ENCODE results near the gene ADD3. TPM values are rescaled to one million over a fixed set of nuclear protein-coding genes. Genes with fewer than 3 reads are reported as not detected.
A peak's percentile ranks its signal among the peaks of the same experiment; 100 is the strongest.

ADD3 gene, protein sequence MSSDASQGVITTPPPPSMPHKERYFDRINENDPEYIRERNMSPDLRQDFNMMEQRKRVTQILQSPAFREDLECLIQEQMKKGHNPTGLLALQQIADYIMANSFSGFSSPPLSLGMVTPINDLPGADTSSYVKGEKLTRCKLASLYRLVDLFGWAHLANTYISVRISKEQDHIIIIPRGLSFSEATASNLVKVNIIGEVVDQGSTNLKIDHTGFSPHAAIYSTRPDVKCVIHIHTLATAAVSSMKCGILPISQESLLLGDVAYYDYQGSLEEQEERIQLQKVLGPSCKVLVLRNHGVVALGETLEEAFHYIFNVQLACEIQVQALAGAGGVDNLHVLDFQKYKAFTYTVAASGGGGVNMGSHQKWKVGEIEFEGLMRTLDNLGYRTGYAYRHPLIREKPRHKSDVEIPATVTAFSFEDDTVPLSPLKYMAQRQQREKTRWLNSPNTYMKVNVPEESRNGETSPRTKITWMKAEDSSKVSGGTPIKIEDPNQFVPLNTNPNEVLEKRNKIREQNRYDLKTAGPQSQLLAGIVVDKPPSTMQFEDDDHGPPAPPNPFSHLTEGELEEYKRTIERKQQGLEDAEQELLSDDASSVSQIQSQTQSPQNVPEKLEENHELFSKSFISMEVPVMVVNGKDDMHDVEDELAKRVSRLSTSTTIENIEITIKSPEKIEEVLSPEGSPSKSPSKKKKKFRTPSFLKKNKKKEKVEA
- total RNA-seq, result 226 and 317 TPM in 2 replicates

DNA sequence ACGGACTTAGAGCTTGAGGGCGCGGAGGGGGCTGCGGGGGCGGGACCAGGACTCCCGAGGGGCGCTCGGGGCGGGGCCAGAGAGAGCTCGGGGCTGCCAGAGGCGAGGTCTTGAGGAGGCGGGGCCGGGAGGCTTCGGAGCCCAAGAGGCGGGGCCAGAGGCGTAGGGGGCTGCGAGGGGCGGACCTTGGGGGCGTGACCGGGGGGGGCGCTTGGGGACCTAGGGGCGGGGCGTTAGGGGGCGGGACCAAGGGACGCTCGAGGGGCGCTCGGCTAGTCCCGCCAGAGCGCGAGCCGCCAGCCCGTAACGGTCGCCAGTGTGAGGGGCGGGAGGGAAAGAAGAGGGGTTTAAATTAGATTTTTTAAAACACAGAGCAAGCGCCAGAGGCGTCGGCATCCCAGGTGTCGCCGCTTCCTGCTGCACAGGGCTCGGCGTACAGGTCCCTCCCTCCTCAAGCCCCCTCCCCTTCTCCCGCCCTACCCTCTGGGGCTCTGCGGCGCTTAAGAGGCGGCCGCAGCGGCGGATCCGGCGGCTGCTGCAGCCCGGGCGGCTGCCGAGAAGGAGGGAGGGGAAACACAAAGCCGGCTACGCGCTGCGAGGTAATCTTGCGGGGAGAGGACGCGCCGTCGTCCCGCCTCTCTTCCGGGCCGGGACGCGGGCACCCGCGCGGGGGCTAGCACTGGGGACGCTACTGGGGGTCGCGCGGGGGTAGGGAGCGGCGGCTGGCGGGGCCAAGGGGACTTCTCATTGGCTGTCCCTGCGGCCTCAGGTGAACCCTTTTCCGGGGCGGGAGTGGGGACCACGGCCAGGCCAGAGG, at the start of gene ADD3:
ADD3 (plus strand) TSS at position 284 of the 817 bp plus-strand sequence. CDS start 92,670 bp downstream, outside the sequence.
- peak; percentile 86 to 94 for DNase-seq (ENCODE audit: low read depth in 2 of 2)

DNA sequence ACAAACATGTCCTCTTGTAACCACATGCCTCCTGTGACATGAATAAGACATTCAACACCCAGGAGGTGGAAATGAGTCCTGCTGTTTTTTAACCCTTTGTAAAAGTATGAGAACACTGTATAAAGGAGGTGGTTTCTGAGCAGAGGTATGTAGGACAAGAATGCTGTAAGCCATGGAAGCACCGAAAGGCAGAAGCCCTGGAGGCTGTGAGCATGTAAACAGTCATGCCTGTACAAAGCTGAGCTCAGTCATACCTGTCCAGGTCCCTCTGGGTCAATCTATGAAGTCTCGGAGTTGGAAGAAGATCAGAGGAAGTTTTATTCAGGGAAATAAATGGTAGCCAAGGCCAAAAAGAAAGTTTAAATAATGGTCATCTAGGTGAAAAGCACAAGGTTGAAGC, 49.7 kb upstream of the ADD3 start:
- no peak for DNase-seq (ENCODE audit: low read depth in 2 of 2)

DNA sequence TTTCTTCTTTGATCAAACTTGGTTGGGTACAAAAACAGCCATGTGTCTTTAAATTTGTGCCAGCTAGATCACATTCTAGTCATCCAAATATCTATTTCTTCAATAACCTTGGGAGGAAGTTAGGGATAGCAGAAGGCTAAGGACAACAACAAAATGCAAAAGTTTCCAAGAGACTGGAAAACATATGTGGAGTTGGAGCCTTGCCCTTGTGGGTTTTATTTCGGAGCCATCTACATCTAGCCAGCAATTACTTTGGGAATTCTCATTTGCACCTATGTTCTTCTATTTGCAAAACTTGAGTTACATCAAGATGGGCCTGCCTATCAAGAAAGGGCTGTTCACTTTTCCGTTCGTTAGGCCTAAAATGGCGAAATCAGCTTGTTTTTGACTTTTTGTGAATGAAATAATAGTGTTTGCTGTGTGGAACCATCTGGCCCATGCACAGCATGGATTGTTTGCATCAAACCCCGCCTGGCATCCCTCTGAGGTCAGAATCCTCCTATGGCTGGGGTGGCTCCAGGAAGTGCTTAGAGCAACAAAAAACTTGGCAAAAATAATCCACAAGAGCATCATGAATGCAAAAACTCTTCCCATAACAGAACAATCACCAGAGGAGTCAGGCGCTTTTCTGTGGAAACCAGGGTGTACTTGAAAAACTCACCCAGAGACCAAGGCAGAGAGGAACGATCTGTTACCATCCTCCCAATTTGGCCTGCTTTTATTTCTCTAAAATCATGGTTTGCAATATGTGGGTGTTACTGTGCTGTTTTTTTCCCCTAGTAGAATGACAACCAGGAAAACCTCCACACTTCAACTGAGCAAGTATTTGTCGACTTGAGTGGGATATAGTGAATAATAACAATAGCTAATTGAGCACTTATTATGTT, 48.3 kb upstream of the ADD3 start:
- peak in 1 of 2 donors; percentile 69 for DNase-seq (ENCODE audit: low read depth in 2 of 2)

DNA sequence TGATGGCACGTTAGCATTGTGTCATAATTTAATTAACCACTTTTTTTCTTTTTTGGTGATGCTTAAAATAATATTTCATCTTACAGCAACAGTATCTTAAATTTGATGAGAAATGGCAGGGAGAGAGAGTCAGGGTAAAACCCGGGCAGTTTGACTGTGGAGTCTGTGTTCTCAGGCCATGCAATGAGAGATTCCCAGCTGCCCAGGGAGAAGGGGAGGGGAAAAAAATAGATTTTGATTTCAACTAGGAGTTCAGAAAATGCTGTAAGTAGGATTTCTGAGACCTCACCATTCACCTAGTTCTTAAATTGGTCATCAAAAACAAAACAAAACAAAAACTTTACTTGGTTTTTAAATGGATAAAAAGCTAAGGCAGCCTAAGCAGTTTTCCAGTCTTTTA, 47.1 kb upstream of the ADD3 start:
- no peak for DNase-seq (ENCODE audit: low read depth in 2 of 2)

DNA sequence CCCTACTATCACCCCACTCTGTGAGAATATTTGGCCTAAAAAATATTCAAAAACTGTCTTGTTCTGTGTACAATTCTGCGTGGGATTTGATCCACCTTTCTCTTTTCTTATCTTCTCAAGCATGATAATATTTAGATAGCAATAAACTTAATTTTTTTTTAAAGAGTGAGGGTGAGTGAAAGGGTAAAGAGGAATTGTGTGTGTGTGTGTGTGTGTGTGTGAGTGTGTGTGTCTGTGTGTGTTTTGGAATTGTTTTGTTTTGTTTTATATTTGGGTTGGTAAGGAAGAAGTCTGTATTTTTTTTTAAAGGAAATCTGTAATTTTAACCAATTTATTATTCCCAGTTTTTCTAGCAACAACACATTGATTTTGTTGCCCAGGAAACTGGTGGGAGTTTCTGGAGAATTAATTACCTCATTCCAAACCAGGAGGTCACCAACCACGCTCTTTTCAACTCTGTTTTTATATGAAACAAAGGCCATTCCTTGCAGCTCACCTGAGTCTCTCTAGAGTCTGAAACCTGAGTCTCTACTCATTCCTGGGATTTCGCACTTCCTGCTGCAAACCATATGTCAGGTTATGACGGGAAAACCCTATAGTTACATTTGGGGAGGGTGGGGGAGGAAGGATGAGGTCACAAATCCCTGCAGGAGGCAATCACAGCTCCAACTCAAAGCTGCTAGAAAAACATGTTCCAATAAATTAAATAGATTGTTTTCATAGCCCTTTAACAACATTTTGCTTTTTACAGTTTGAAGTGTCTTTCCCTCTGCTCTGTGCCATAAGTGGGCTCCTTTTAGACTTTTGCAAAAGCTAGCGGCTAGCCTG, 46.4 kb upstream of the ADD3 start:
- peak; percentile 42 to 63 for DNase-seq (ENCODE audit: low read depth in 2 of 2)

DNA sequence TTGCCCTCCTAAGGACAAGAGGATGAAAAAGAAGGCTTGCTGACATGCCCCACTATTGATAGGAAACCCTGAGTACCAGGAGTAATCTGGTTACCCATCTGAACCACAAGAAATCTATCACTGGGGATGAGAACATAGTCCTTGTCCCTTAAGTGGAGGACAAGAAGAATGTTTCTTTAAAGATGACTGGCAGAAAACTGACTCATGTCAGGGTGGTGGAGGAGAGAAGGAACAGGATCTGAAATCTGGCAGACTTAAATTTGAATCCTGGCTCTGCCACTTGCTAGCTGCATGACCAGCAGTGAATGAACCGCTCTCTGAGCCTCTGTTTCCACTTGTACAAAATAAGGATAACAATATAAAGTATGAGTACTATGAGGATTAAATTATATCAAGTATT, 45.5 kb upstream of the ADD3 start:
- no peak for DNase-seq (ENCODE audit: low read depth in 2 of 2)

DNA sequence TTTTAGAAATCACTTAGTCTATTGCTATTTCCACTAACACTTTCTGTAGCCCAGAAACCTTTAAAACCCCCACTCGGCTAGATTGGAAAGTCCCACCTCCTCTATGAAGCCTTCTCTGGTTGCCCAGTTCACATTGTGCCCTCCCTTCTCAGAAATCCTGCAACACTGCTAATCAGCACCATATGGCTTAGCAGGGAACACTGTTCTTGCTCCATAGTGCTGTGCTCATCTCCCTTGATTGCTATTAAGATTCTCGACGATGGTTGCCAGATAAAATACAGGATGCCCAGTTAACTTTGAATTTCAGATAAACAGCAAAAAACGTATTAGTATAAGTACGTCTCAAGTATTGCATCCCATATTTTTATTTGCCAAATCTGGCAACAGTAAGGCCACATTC, 44.3 kb upstream of the ADD3 start:
- DNase-seq (ENCODE audit: low read depth in 2 of 2), result no peak

DNA sequence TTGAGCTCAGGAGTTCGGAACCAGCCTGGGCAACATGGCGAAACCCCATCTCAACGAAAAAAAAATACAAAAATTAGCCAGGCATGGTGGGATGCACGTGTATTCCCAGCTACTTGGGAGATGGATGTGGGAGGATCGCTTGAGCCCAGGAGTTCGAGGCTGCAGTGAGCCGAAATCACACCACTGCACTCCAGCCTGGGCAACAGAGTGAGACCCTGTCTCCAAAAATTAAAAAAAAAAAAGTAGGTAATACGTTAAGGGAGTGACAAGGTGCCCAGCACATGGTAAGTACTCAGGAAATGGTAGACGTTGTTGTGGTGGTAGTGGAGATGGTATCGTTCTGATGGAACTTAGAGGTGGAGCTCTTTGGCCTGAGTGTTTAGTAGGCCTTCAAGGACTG, 43.5 kb upstream of the ADD3 start:
- DNase-seq (ENCODE audit: low read depth in 2 of 2), result no peak

DNA sequence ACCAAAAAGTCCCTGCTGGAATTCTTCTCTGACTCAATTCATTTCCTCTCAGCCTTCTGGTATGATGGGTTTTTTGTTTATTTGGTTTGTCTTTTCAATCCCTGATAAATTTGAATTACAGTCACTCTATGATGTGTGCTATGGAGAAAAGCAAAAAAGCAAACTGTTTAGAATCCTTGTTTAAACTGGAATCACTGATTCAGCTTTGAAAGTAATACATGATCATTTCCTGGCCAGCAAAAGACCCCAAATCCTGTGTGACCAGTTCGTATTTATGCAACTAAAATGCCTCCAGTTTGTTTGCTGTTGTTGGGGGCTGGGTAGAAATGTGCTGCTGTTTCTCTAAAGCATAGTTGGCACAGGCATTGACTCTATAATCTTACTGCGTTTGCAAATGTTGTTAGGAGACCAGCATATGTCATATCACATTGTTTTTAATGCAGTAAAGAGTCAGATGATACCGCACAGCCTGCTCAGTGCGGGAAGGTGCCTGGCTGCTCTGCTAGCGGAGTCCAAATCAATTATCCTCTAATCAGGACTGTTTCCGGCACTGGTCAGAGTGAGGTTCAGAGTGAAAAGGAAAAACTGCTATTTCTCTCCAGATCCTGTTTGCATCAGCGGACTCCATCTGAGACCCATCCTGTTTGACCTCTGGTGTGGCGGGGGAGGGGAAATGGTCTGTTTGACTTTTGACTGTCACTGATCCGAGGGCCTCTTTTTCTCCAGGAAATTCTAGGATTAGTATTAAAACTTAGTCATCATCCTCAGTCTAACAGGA, 40.6 kb upstream of the ADD3 start:
- peak; percentile 85 to 87 for DNase-seq (ENCODE audit: low read depth in 2 of 2)

DNA sequence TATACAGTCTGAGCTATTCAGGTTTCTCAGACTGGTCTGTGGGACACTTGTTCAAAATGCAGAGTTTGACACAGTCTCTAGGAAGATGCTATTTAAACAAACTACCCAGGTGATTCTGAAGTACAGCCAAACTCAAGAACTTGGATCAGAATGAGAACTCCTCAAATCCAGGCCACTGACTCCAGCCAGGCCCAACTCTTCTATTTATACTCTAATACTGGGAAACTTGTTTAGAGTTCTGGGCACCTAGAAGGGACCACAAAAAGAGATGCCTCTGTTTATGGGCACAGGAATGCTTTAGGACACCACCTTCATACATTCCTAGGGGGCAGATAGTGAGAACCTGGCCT, 40.1 kb upstream of the ADD3 start:
- DNase-seq (ENCODE audit: low read depth in 2 of 2), result no peak

DNA sequence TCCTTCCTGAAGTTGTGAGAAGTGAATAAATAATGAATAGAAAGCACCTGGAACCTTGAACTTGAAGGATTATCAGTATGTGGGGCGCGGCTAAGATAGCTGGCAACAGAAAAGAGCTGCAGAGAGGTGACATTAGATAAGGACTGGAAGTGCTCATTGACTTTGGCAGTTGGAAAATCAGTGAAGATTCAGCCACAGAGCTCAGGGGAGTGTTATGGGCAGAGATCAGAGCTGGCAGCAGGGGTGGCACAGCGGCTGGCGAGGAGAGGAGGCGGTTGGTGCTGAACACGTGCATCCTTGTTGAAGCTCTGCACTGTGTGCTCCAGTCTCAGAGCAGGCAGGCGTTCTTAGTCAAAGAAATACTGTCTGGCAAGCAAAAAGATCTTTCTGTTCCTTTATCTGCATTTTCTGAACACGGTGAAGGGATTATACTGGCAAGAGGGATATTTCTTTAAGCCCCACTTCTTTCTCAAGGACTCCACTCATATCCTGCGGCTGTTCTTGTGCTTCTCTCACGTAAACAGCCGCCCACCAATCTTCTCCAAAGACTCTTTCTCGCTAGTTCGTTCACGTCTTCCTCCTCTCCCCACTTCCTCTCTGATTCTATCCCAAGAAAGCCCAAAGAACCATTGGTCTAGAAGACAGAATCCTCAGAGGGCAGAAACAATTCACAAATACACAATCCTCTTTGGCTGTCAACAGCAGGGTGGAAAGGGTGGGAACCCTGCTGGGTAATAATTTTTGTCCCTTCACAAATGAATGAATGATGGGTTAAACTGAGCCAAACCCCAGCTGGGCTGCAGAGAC, 38.6 kb upstream of the ADD3 start:
- DNase-seq (ENCODE audit: low read depth in 2 of 2), result no peak

DNA sequence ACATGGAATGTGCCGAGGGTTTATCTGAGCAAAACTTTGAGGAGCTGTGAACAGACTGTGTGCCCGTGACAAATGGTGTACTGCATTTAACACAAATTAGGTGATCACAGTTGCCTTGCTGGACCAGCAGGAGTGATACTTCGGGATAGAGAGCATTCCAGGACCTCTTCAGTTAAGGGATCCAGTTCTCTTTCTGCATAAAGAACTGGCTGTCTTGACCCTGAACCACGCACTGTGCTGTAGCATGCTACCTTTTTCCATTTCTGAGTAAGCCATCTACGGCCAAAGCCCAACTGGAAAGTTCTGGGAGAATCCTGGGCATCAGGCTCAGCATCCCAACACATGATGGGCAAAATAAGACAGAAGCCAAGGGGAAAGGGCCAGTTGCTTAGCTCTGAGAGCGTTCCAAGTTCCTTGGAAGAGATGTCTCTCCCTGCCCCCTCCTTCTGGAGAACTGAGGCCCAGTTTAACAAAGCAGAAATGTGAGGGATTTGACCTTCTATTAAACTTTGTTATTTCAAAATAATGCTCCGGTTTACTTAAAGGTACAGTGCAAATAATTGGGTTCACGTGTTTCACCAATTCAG, 37.9 kb upstream of the ADD3 start:
- no peak for DNase-seq (ENCODE audit: low read depth in 2 of 2)

DNA sequence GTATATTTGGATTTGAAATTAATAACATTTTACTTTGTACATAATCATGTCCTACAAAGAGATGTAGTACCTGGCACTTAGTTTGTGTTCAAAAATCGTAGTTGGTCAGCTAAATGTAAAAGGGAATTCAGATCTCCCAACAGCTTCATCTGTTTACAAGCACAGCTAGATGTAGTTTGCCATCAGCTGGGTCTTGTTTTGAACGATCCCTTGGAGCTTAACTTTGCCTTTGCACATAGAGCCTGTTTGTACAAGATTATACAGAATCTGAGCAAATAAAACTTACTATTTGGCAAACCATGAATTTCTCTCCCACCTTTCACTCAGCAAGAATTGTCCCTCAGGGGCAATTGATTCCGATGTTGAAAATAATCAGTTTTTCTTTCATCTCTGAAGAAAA, 36.1 kb upstream of the ADD3 start:
- no peak for DNase-seq (ENCODE audit: low read depth in 2 of 2)

DNA sequence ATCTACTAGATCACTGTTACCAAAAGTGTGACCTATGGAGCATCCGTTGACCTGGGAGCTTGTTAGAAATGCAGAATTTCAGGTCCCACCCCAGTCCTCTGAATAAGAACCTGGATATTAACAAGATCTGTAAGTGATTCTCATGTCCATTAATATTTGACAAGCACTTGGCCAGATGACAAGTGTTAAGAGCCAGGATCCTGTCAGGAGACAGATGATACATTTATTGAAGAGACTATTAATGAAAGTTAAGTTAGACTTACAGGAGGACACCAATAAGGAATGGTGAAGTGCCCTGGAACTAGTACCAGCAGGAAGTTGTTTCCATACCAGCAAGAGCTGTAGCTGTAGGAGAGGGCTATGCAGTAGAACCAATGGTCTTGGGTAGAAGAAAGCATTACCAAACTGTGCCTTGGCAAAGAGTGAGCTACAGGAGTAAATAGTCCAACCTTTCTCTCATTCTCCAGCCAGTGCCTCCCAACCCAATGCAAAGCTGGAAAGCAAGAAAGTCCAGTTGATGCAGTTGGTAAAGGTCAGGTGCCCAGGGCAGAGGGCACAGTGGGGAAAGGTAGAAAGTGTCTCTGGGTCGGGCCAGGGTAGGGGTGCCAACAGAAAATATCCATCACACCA, 35.3 kb upstream of the ADD3 start:
- no peak for DNase-seq (ENCODE audit: low read depth in 2 of 2)

DNA sequence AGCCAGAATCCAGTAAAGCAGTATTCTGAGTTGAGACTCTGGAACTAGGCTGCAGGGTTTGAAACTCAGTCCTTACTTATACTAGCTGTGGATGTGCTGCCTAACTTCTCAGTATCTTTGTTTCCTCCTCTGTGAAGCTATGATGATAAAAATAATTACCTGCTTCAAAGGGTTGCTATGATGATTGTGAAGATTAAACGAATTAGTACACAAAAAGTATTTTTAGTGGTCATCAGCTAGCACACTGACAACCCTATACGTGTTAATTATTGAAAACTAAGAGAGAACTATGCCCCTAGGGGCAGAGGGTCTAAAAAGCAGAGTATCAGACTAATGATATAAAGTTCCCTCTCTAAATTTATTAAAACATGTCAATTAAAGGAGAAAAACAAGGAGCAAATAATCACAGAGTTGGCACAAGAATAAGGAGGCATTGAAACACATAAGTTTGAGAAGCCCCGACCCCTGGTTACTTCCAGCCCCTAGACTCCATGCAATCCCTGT, 34.4 kb upstream of the ADD3 start:
- DNase-seq (ENCODE audit: low read depth in 2 of 2), result no peak

DNA sequence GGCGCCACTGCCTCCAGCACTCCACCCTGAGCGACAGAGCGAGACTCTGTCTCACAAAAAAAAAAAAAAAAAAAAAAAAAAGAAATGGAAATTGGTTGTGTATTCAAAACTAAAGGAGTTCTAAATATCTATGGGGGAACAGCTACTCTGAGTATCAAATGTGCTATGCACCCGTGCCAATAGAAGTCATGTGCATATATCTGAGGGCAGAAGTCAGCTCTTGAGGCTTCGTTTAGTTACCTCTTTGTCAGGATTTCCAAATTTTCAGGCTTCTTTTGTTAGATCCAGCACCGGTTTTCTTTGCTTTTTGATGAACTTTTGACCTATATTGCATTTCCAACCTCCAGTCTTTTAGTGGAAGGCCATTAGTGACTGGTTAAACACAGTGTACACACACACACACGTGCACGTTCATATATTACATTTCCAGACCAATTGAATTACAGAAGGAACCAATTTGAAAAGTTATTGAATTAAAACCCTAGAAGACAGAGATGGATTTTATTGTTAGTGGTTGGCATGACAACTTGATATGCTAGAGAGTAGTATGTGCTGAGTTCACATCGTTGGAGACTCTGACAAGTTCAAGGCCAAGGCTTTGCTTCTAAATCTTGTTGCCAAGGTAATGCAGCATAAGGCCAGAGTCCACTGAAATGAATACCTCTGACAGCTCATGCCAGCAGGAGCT, 33.1 kb upstream of the ADD3 start:
- no peak for DNase-seq (ENCODE audit: low read depth in 2 of 2)

Data from lung microvascular endothelial cell (primary cell).